Smooth muscle cell (in vitro differentiated cells): ENCODE results near the gene PRKD3. TPM values are rescaled to one million over a fixed set of nuclear protein-coding genes. Genes with fewer than 3 reads are reported as not detected.

ENCODE experiments used
- DNase-seq: peaks from one replicate; lab custom pipeline; 2025; ENCODE audit not compliant: unreplicated experiment; lab: John Stamatoyannopoulos, UW
- H2AFZ ChIP-seq: fragments of 200-600 bp; sonication (generic); 2 replicates; pipeline ENCODE4 v1.6.0; 2016; ENCODE audit warnings: antibody characterized with exemption, low read depth, mild to moderate bottlenecking
- H3F3A ChIP-seq: fragments of 200-600 bp; sonication (generic); 2 replicates; pipeline ENCODE4 v1.6.0; 2017; ENCODE audit warnings: antibody characterized with exemption, low read depth
- H3K27ac ChIP-seq: fragments of 200-600 bp; sonication (generic); 2 replicates; pipeline ENCODE4 v1.5.1; 2016; ENCODE audit warnings: low read depth, mild to moderate bottlenecking
- H3K27me3 ChIP-seq: fragments of 200-600 bp; sonication (generic); 2 replicates; pipeline ENCODE4 v1.6.1; 2016; ENCODE audit warnings: low read depth, mild to moderate bottlenecking
- H3K36me3 ChIP-seq: fragments of 200-600 bp; sonication (generic); 2 replicates; pipeline ENCODE4 v1.5.1; 2016; ENCODE audit warnings: low read depth
- H3K4me1 ChIP-seq: fragments of 200-600 bp; sonication (generic); 2 replicates; pipeline ENCODE4 v1.5.1; 2016; ENCODE audit warnings: low read depth
- H3K4me2 ChIP-seq: fragments of 200-600 bp; sonication (generic); 2 replicates; pipeline ENCODE4 v1.6.0; 2016; ENCODE audit warnings: mild to moderate bottlenecking
- H3K4me3 ChIP-seq: fragments of 200-600 bp; sonication (generic); 2 replicates; pipeline ENCODE4 v1.5.1; 2016; ENCODE audit warnings: mild to moderate bottlenecking
- H3K79me2 ChIP-seq: fragments of 200-600 bp; sonication (generic); 2 replicates; pipeline ENCODE4 v1.6.0; 2016; ENCODE audit warnings: low read depth, mild to moderate bottlenecking
- H3K9ac ChIP-seq: fragments of 200-600 bp; sonication (generic); 2 replicates; pipeline ENCODE4 v1.6.0; 2016; ENCODE audit warnings: low read depth
- H3K9me3 ChIP-seq: fragments of 200-600 bp; sonication (generic); replicated peaks from 2 replicates; pipeline ENCODE4 v1.5.1; 2016; ENCODE audit warnings: low read depth
- H4K20me1 ChIP-seq: fragments of 200-600 bp; sonication (generic); 2 replicates; pipeline ENCODE4 v1.6.0; 2016; ENCODE audit warnings: low read depth
- CTCF ChIP-seq: fragments of 200-600 bp; sonication (generic); IDR thresholded peaks from 2 replicates; pipeline ENCODE4 v1.5.1; 2017; ENCODE audit warnings: borderline replicate concordance, mild to moderate bottlenecking, antibody characterized with exemption; ENCODE audit not compliant: insufficient read depth, poor library complexity, severe bottlenecking
- WGBS: methylation state at CpG from one replicate; pipeline ENCODE4 v1.1.7; 2016; ENCODE audit warnings: low lambda C conversion rate; 5-methylcytosine and 5-hydroxymethylcytosine counted together
- polyA plus RNA-seq: library from polyadenylated mRNA; unstranded; fragments of >200 nt; fragmentation: Nextera tagmentation; extraction: Ambion mirVana; gene quantifications from 2 replicates; pipeline ENCODE4 v1.2.1, GENCODE V29; 2016
- total RNA-seq: library from RNA; depleted of rRNA; stranded (reverse); fragments of >200 nt; gene quantifications from 2 replicates; pipeline ENCODE4 v1.2.3, GENCODE V29; 2014

The PRKD3 gene
- total and polyA plus RNA-seq, 2 experiments from 2014 or later = 18.8 to 73.4 TPM

- no peak overlapping the region for H2AFZ ChIP-seq
- no peak overlapping the region for H3K27ac ChIP-seq
- no peak overlapping the region for H3K9ac ChIP-seq
- H3K4me1 ChIP-seq = no peaks in the 10 kb centered on the region
- H3K4me2 ChIP-seq = no peak overlapping the region
- peaks cover 15% of the 10 kb centered on the region for H3K79me2 ChIP-seq
- no peak for TF ChIP-seq CTCF
- H4K20me1 ChIP-seq = peaks cover 18% of the 10 kb centered on the region
- H3K4me3 ChIP-seq = no peak overlapping the region
- 95% methylated on average over 2 of the region's 2 CpGs for WGBS
- DNase-seq = no peak
- H3F3A ChIP-seq = peaks cover 2% of the 10 kb centered on the region
- no peaks in the 10 kb centered on the region for H3K9me3 ChIP-seq
- peaks cover 15% of the 10 kb centered on the region for H3K36me3 ChIP-seq
- no peaks in the 10 kb centered on the region for H3K27me3 ChIP-seq
Measured at GRCh38 chr2:37287966-37288365, 36.7 kb downstream of the PRKD3 start.

- TF ChIP-seq CTCF = no peak
- no peak for DNase-seq
- H3K4me1 ChIP-seq = no peaks in the 10 kb centered on the region
- no peak overlapping the region for H3K4me3 ChIP-seq
- peaks cover 30% of the 10 kb centered on the region for H3K36me3 ChIP-seq
- H3K9me3 ChIP-seq = no peaks in the 10 kb centered on the region
- peaks cover 2% of the 10 kb centered on the region for H3F3A ChIP-seq
- H2AFZ ChIP-seq = no peak overlapping the region
- no peak overlapping the region for H3K4me2 ChIP-seq
- H4K20me1 ChIP-seq = no peaks in the 10 kb centered on the region
- no peaks in the 10 kb centered on the region for H3K27me3 ChIP-seq
- no peaks in the 10 kb centered on the region for H3K79me2 ChIP-seq
- H3K9ac ChIP-seq = no peak overlapping the region
- H3K27ac ChIP-seq = no peak overlapping the region
Measured at GRCh38 chr2:37284381-37284780, 40.3 kb downstream of the PRKD3 start.

GRCh38 chr2:37283207-37283606 lies 41.4 kb downstream of the PRKD3 start:
- Histone ChIP-seq H3K9me3 (no peaks in the 10 kb centered on the region), H3F3A (peaks cover 2% of the 10 kb centered on the region), H3K27me3 (no peaks in the 10 kb centered on the region), H2AFZ (no peak overlapping the region), H3K4me3 (no peak overlapping the region), H3K4me1 (no peaks in the 10 kb centered on the region), H4K20me1 (no peaks in the 10 kb centered on the region), H3K9ac (no peak overlapping the region), H3K27ac (no peak overlapping the region), H3K79me2 (no peaks in the 10 kb centered on the region), H3K36me3 (peaks cover 32% of the 10 kb centered on the region), H3K4me2 (no peak overlapping the region)
- TF ChIP-seq CTCF = no peak
- 89% methylated on average over 2 of the region's 2 CpGs for WGBS
- no peak for DNase-seq

- Histone ChIP-seq H3K4me2 (no peak overlapping the region), H3K27ac (no peak overlapping the region)
- no peak for TF ChIP-seq CTCF
Measured at GRCh38 chr2:37282746-37283145, 41.9 kb downstream of the PRKD3 start.

More at GRCh38 chr2:37282746-37283145, 41.9 kb downstream of the PRKD3 start:
- 93% methylated on average over 2 of the region's 2 CpGs for WGBS
- H4K20me1 ChIP-seq = no peaks in the 10 kb centered on the region
- no peaks in the 10 kb centered on the region for H3K4me1 ChIP-seq
- no peak for DNase-seq
- H3K27me3 ChIP-seq = no peaks in the 10 kb centered on the region
- no peak overlapping the region for H3K9ac ChIP-seq
- no peaks in the 10 kb centered on the region for H3K9me3 ChIP-seq
- H3K36me3 ChIP-seq = peaks cover 29% of the 10 kb centered on the region
- H3F3A ChIP-seq = peaks cover 2% of the 10 kb centered on the region
- no peaks in the 10 kb centered on the region for H3K79me2 ChIP-seq
- no peak overlapping the region for H2AFZ ChIP-seq
- H3K4me3 ChIP-seq = no peak overlapping the region
